CD4-positive, CD25-positive, alpha-beta regulatory T cell (primary cell): Measurements from ENCODE around the gene ORC6. TPM values are rescaled to one million over a fixed set of nuclear protein-coding genes. Genes with fewer than 3 reads are reported as not detected.

Experiments used
- ATAC-seq, 2 donors: fragments of 150-1000 bp; cut with Tn5 transposase; one replicate each; pipeline ENCODE4 v1.10.0; 2021; ENCODE audit warnings: low read depth in 2 of 2, moderate number of reproducible peaks in 2 of 2, moderate library complexity in 1 of 2
- DNase-seq, 3 donors: peaks; one replicate each; pipeline versions ENCODE4 v3.0.0 to v3.0.0-alpha.2; 2012 to 2022; ENCODE audit warnings: mixed read lengths in 1 of 3
- H3K27ac ChIP-seq: one replicate; pipeline ENCODE4 v1.7.0; 2013; ENCODE audit warnings: mild to moderate bottlenecking, low read length; ENCODE audit not compliant: insufficient read depth, poor library complexity, severe bottlenecking
- H3K27me3 ChIP-seq: one replicate; pipeline ENCODE4 v1.7.0; 2013; ENCODE audit warnings: low read length; ENCODE audit not compliant: control insufficient read depth, insufficient read depth
- H3K36me3 ChIP-seq: one replicate; pipeline ENCODE4 v1.7.0; 2013; ENCODE audit warnings: mild to moderate bottlenecking, low read length, moderate library complexity; ENCODE audit not compliant: control insufficient read depth, insufficient read depth
- H3K4me1 ChIP-seq: 2 replicates; pipeline ENCODE4 v1.7.0; 2013; ENCODE audit warnings: mild to moderate bottlenecking, low read length; ENCODE audit not compliant: insufficient read depth, control insufficient read depth, poor library complexity, severe bottlenecking
- H3K4me3 ChIP-seq: one replicate; pipeline ENCODE4 v1.7.0; 2013; ENCODE audit warnings: low read depth, mild to moderate bottlenecking, low read length, moderate library complexity
- H3K9me3 ChIP-seq, 2 experiments: 1 replicate in 1 of 2; 2 replicates in 1 of 2; pipeline ENCODE4 v1.7.0; 2013; ENCODE audit warnings: low read length in 2 of 2, mild to moderate bottlenecking in 1 of 2, moderate library complexity in 1 of 2; ENCODE audit not compliant: control insufficient read depth in 2 of 2
- H3K27ac Mint-ChIP-seq, 3 donors: one replicate each; pipeline ENCODE4 v1.8.0; 2020 to 2022; ENCODE audit warnings: mild to moderate bottlenecking in 3 of 3, mixed read lengths in 3 of 3, moderate library complexity in 2 of 3
- H3K27me3 Mint-ChIP-seq: one replicate; pipeline ENCODE4 v1.8.0; 2022; ENCODE audit warnings: mild to moderate bottlenecking, mixed read lengths
- H3K36me3 Mint-ChIP-seq: one replicate; pipeline ENCODE4 v1.8.0; 2020; ENCODE audit warnings: mixed read lengths
- H3K4me1 Mint-ChIP-seq, 4 donors: one replicate each; pipeline ENCODE4 v1.8.0; 2020 to 2022; ENCODE audit warnings: mixed read lengths in 4 of 4, mild to moderate bottlenecking in 1 of 4
- H3K4me3 Mint-ChIP-seq, 4 donors: one replicate each; pipeline ENCODE4 v1.8.0; 2020 to 2022; ENCODE audit warnings: mild to moderate bottlenecking in 4 of 4, mixed read lengths in 4 of 4, moderate library complexity in 3 of 4
- H3K9me3 Mint-ChIP-seq, 7 donors: one replicate each; pipeline ENCODE4 v1.8.0; 2020 to 2022; ENCODE audit warnings: mixed read lengths in 7 of 7, mild to moderate bottlenecking in 3 of 7, moderate library complexity in 2 of 7
- polyA plus RNA-seq, 4 donors: library from polyadenylated mRNA; unstranded; fragments of 300-500 nt; fragmentation: Illumina TruSeq; gene quantifications; one replicate each; pipeline ENCODE4 v1.2.3, GENCODE V29; 2021
- total RNA-seq: library from RNA; stranded (reverse); gene quantifications from one replicate; pipeline ENCODE4 v1.2.3, GENCODE V29; 2022

Gene ORC6, protein sequence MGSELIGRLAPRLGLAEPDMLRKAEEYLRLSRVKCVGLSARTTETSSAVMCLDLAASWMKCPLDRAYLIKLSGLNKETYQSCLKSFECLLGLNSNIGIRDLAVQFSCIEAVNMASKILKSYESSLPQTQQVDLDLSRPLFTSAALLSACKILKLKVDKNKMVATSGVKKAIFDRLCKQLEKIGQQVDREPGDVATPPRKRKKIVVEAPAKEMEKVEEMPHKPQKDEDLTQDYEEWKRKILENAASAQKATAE
- total RNA-seq, result 8.7 TPM
- polyA plus RNA-seq, result 1 to 10 TPM in 3 of 4 donors, under 1 TPM in 1; 0.83 to 1.9 (median 1.6) TPM

DNA sequence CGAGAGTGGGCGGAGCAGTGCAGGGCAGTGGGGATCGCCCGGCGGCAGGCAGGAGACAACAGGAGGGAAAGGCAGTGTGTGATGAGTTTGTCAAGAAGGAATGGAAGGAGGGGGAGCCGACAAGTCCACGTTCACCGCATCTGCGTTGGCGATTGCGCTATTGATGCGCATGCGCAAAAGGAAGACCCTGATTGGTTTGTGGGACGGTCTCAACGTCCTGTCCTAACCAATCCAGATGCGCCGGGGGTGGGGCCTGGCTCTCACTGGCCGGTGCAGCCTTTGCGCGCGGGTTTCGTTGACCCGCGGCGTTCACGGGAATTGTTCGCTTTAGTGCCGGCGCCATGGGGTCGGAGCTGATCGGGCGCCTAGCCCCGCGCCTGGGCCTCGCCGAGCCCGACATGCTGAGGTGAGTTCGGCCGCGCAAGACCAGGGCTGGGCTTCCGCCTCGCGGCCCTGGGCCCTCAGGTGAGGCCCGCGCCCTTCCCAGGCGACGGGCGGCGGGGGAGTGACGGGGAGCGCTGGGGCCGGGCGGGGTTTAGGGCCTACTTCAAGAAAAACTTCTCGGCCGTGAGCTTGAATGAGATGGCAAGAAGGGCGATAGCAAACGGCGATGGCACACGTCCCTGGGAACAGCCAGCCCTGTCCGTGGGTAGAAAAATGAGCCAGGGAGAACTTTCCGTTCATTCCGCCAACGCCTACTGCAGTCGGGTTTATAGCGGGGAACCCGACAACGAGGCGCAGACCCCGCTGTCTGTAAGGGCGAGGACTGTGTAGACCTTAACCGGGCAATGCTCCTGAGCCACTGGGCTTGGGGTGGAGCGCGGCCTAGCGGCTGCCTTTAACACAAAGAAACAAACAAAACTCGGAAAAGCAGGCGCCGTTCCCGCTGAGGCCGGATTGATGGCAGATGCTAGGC is at the start of gene ORC6:
Gene ORC6, plus strand, starts transcription at position 295 of the 916 bp plus-strand sequence. Its CDS starts 47 bp downstream, at position 342.
- H3K9me3 Mint-ChIP-seq, result no peaks in the 10 kb centered on the region
- Histone ChIP-seq H3K36me3 (no peaks in the 10 kb centered on the region), H3K9me3 (no peaks in the 10 kb centered on the region), H3K27ac (peak within 1 kb of the TSS; percentile 97), H3K4me1 (peaks cover 27% of the 10 kb centered on the region), H3K4me3 (peak within 1 kb of the TSS; percentile 92), H3K27me3 (no peaks in the 10 kb centered on the region)
- H3K27me3 Mint-ChIP-seq, result no peaks in the 10 kb centered on the region
- no peak within 1 kb of the TSS for H3K4me3 Mint-ChIP-seq
- ATAC-seq, result peak; percentile 78 to 79
- peak; percentile 96 to 98 (median 97) for DNase-seq
- H3K4me1 Mint-ChIP-seq, result peaks cover 18 to 39% (median 28%) of the 10 kb centered on the region in 4 donors
- no peaks in the 10 kb centered on the region for H3K36me3 Mint-ChIP-seq
- H3K27ac Mint-ChIP-seq, result peak within 1 kb of the TSS in 1 of 3 donors; percentile 16

DNA sequence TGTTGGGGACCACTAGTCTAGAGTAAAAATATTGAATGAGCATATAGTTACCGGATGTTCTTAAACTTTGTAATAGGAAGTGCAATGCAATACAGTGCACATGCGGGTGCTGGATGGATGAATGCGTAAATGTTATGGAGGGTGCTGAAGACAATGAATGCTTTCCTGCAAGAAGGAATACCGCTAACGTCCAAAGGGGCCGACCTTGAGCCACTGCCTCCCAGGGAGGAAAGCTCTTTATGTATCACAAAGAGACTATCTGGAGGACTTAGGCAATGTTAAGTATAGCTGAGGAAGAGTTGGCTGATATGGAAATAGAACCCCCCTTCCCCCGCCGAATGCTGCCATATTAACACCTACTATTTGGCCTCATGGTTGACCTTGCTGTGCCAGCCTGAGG is 40.8 kb upstream of the ORC6 start:
- no peaks in the 10 kb centered on the region for H3K4me1 Mint-ChIP-seq
- no peak overlapping the region for H3K27ac Mint-ChIP-seq
- peaks cover 32% of the 10 kb centered on the region for H3K36me3 Mint-ChIP-seq
- DNase-seq (no peak), ATAC-seq (no peak)
- no peaks in the 10 kb centered on the region for H3K27me3 Mint-ChIP-seq
- Histone ChIP-seq H3K9me3 (peaks cover 0 to 4% of the 10 kb centered on the region in 2 experiments), H3K4me1 (no peaks in the 10 kb centered on the region), H3K27ac (no peak overlapping the region), H3K27me3 (no peaks in the 10 kb centered on the region), H3K36me3 (no peaks in the 10 kb centered on the region), H3K4me3 (no peak overlapping the region)
- peaks cover 0 to 22% (median 2%) of the 10 kb centered on the region in 7 donors for H3K9me3 Mint-ChIP-seq
- no peak overlapping the region for H3K4me3 Mint-ChIP-seq

DNA sequence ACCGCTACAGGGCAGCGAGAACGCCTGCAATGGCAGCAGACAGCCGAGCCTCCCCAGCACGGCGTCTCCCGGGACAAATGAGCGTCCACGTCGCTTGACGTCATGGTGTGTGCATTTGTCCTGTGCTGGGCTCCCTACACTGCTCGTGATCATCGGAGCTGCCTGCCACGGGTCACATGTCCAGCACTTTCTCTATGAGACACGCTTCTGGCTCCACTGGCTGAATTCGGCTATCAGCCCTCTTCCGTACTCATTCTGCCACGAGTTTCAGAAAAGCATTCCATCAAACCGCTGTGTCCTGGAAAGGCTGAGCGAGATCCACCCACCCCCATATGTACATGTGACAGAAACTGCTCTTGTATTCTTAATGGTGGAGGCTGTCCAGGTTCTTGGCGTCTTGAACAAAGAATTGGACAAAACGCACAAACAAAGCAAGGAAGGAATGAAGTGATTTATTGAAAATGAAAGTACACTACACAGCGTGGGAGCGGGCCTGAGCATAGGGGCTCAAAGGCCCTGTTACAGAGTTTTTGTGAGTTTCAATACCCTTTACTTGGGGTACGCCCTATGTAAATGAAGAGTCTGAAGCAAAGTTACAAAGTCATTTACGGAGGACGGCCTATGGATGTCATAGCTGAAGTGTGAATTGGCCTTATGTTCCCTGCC is 39.7 kb upstream of the ORC6 start:
- Mint-ChIP-seq H3K4me1 (peaks cover 0 to under 1% (median 0%) of the 10 kb centered on the region in 4 donors), H3K4me3 (no peak overlapping the region)

DNA sequence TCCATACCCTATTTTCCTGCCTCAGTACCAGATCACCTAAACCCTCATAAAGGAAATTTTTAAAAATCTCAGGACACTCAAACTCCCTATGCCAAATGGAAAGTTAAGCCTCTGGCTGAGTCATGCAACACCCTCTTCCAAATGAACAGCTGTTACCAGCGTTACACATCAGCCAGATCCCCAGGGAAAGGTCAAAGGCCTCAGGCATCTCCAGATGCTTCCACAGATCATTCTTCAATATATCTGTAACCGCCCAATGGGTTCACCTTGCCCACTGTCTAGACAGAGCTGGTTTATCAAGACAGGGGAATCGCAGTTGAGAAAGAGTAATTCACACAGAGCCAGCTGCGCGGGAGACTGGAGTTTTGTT is 39.2 kb upstream of the ORC6 start:
- Histone ChIP-seq H3K4me3 (no peak overlapping the region), H3K27ac (no peak overlapping the region), H3K36me3 (no peaks in the 10 kb centered on the region), H3K4me1 (no peaks in the 10 kb centered on the region), H3K27me3 (no peaks in the 10 kb centered on the region), H3K9me3 (no peaks in the 10 kb centered on the region)
- Mint-ChIP-seq H3K36me3 (peaks cover 29% of the 10 kb centered on the region), H3K9me3 (peaks cover 0 to 9% (median 0%) of the 10 kb centered on the region in 7 donors), H3K27me3 (no peaks in the 10 kb centered on the region), H3K4me3 (no peak overlapping the region), H3K27ac (no peak overlapping the region), H3K4me1 (peaks cover 0 to 5% (median 0%) of the 10 kb centered on the region in 4 donors)
- DNase-seq, result no peak
- ATAC-seq, result no peak

More for the DNA sequence above, 39.7 kb upstream of the ORC6 start:
- no peaks in the 10 kb centered on the region for H3K4me1 ChIP-seq
- ATAC-seq, result no peak
- peaks cover 0 to 2% of the 10 kb centered on the region in 2 experiments for H3K9me3 ChIP-seq
- Mint-ChIP-seq H3K36me3 (peaks cover 25% of the 10 kb centered on the region), H3K27me3 (no peaks in the 10 kb centered on the region), H3K27ac (no peak overlapping the region), H3K9me3 (peaks cover 0 to 12% (median 1%) of the 10 kb centered on the region in 7 donors)
- no peak overlapping the region for H3K27ac ChIP-seq
- H3K4me3 ChIP-seq, result no peak overlapping the region
- H3K36me3 ChIP-seq, result no peaks in the 10 kb centered on the region
- no peak for DNase-seq
- H3K27me3 ChIP-seq, result no peaks in the 10 kb centered on the region

DNA sequence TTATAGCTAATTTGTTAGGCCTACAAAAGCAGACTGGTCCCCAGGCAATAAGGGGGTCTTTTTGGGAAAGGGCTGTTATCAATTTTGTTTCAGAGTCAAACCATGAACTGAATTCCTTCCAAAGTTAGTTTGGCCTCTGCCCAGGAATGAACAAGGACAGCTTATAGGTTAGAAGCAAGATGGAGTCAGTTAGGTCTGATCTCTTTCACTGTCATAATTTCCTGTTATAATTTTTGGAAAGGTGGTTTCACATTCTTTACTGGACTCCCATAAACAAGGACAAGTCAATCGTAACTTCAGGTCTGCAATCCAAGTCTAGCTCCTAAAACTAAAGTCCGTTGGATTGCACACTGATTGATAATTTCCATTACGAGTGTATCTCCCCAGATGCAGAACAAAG is 38.2 kb upstream of the ORC6 start:
- no peaks in the 10 kb centered on the region for H3K27me3 Mint-ChIP-seq
- Histone ChIP-seq H3K27ac (no peak overlapping the region), H3K9me3 (no peaks in the 10 kb centered on the region), H3K36me3 (no peaks in the 10 kb centered on the region), H3K4me1 (no peaks in the 10 kb centered on the region), H3K27me3 (no peaks in the 10 kb centered on the region), H3K4me3 (no peak overlapping the region)
- peaks cover 0 to 5% (median 0%) of the 10 kb centered on the region in 4 donors for H3K4me1 Mint-ChIP-seq
- H3K36me3 Mint-ChIP-seq, result peaks cover 22% of the 10 kb centered on the region
- ATAC-seq, result no peak
- peaks cover 0 to 4% (median 0%) of the 10 kb centered on the region in 7 donors for H3K9me3 Mint-ChIP-seq
- no peak overlapping the region for H3K27ac Mint-ChIP-seq
- no peak for DNase-seq
- no peak overlapping the region for H3K4me3 Mint-ChIP-seq

DNA sequence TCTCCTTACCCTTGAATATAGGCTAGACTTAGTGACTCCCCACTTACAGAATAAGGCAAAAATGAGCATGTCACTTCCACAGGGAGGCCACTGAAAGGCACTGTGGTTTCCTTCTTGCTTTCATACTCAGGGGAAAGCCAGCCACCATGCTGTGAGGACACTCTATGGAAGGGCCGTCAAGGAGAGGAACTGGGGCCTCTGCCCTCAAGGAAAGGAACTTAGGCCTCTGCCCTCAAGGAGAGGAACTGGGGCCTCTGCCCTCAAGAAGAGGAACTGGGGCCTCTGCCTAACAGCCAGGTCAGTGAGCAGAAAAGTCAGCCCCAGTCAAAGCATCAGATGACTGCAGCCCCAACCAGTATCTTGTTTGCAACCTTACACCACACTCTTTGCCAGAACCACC is 30.5 kb upstream of the ORC6 start:
- Mint-ChIP-seq H3K36me3 (peaks cover 25% of the 10 kb centered on the region), H3K4me3 (no peak overlapping the region), H3K27ac (peak overlapping the region in 1 of 3 donors; percentile 68), H3K27me3 (no peaks in the 10 kb centered on the region), H3K4me1 (peaks cover 0 to 8% (median 3%) of the 10 kb centered on the region in 4 donors), H3K9me3 (no peaks in the 10 kb centered on the region)
- H3K4me3 ChIP-seq, result no peak overlapping the region
- no peaks in the 10 kb centered on the region for H3K27me3 ChIP-seq
- H3K36me3 ChIP-seq, result peaks cover 43% of the 10 kb centered on the region
- ATAC-seq, result peak; percentile 45 to 55
- no peaks in the 10 kb centered on the region for H3K9me3 ChIP-seq
- DNase-seq, result no peak
- H3K4me1 ChIP-seq, result peaks cover 2% of the 10 kb centered on the region
- H3K27ac ChIP-seq, result no peak overlapping the region

DNA sequence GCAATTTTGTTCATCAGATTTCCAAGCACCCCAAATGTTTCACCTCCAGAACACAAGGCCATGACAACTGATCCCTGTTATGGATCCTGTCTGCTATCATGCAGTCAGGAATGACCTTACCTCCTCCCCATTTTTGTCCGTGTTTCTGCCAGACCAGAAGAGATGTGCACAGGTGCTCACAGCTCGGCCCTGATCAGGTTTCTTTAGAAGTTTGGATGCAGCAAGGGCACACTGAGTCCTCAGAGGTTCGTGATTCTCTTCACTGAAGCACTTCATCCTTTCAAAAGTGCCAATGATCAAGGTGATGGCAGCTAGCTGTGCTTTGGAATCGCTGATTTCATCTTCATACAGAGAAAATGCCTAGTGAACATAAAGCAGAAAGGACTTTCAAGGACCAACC is 27.3 kb upstream of the ORC6 start:
- no peaks in the 10 kb centered on the region for H3K9me3 ChIP-seq
- DNase-seq (no peak), ATAC-seq (no peak)
- H3K4me1 ChIP-seq, result peaks cover 2% of the 10 kb centered on the region
- Mint-ChIP-seq H3K4me3 (no peak overlapping the region), H3K36me3 (peaks cover 26% of the 10 kb centered on the region), H3K27ac (no peak overlapping the region), H3K9me3 (no peaks in the 10 kb centered on the region), H3K27me3 (no peaks in the 10 kb centered on the region), H3K4me1 (peaks cover 0 to 8% (median 3%) of the 10 kb centered on the region in 4 donors)
- no peak overlapping the region for H3K4me3 ChIP-seq
- no peak overlapping the region for H3K27ac ChIP-seq
- H3K27me3 ChIP-seq, result no peaks in the 10 kb centered on the region
- H3K36me3 ChIP-seq, result peaks cover 65% of the 10 kb centered on the region
